K562 (cell line): ENCODE results near the gene IQGAP3. TPM values are rescaled to one million over a fixed set of nuclear protein-coding genes. Genes with fewer than 3 reads are reported as not detected.

Experiments used
- AFF4 ChIP-seq: sonication (generic); formaldehyde crosslinking; IDR thresholded peaks from 2 replicates; pipeline ENCODE4 v1.8.0; 2023; ENCODE audit warnings: mild to moderate bottlenecking, missing genetic modification reagents
- ARNT ChIP-seq, 2 experiments: fragments of 450-650 bp; IDR thresholded peaks; 2 replicates each; pipeline ENCODE4 v1.6.1; 2016; ENCODE audit warnings: mild to moderate bottlenecking in 1 of 2
- BRD9 ChIP-seq: fragments of 450-650 bp; IDR thresholded peaks from 2 replicates; pipeline ENCODE4 v1.6.1; 2018; ENCODE audit warnings: low read depth; ENCODE audit not compliant: partially characterized antibody
- CBX5 ChIP-seq: IDR thresholded peaks from 2 replicates; pipeline ENCODE4 v1.6.1; 2014; ENCODE audit warnings: low read depth, borderline replicate concordance
- ELK3 ChIP-seq: fragments of 450-650 bp; formaldehyde crosslinking; IDR thresholded peaks from 2 replicates; pipeline ENCODE4 v1.4.0; 2020; ENCODE audit warnings: mild to moderate bottlenecking
- ERF ChIP-seq: fragments of 450-650 bp; formaldehyde crosslinking; IDR thresholded peaks from 2 replicates; pipeline ENCODE4 v1.4.0; 2020; ENCODE audit warnings: mild to moderate bottlenecking, mixed read lengths
- ILK ChIP-seq: fragments of 450-650 bp; IDR thresholded peaks from 2 replicates; pipeline ENCODE4 v1.6.1; 2016; ENCODE audit warnings: missing genetic modification characterization, low read depth, mild to moderate bottlenecking, missing compliant biosample characterization, moderate library complexity, borderline replicate concordance
- KDM5B ChIP-seq: fragments of 200-600 bp; sonication (generic); IDR thresholded peaks from 2 replicates; pipeline ENCODE4 v1.6.1; 2012; ENCODE audit warnings: low read depth, mild to moderate bottlenecking, moderate library complexity, low read length, control low read depth, inconsistent platforms; ENCODE audit not compliant: insufficient replicate concordance
- MEIS2 ChIP-seq: fragments of 450-650 bp; IDR thresholded peaks from 2 replicates; pipeline ENCODE4 v1.6.1; 2014; ENCODE audit warnings: mild to moderate bottlenecking; ENCODE audit not compliant: partially characterized antibody
- NFYB ChIP-seq: IDR thresholded peaks from 2 replicates; pipeline ENCODE4 v1.6.1; 2011; ENCODE audit warnings: mild to moderate bottlenecking, moderate library complexity; ENCODE audit not compliant: insufficient read length; ENCODE audit errors: extremely low read depth
- PHF21A ChIP-seq: fragments of 450-650 bp; IDR thresholded peaks from 2 replicates; pipeline ENCODE4 v1.6.1; 2017; ENCODE audit warnings: low read depth, borderline replicate concordance
- RBM25 ChIP-seq: fragments of 200-400 bp; formaldehyde crosslinking; IDR thresholded peaks from 2 replicates; pipeline ENCODE4 v1.6.1; 2018; ENCODE audit warnings: low read length, low read depth, moderate library complexity; ENCODE audit not compliant: severe bottlenecking
- RBM34 ChIP-seq: fragments of 200-400 bp; formaldehyde crosslinking; IDR thresholded peaks from 2 replicates; pipeline ENCODE4 v1.6.1; 2018; ENCODE audit warnings: low read length, borderline replicate concordance; ENCODE audit not compliant: insufficient read depth
- ZNF121 ChIP-seq: sonication (generic); formaldehyde crosslinking; conservative IDR thresholded peaks from 2 replicates; pipeline ENCODE4 v1.8.0; 2022; ENCODE audit warnings: missing genetic modification reagents
- ZNF274 ChIP-seq: IDR thresholded peaks from 2 replicates; pipeline ENCODE4 v1.6.1; 2011; ENCODE audit warnings: low read depth, mild to moderate bottlenecking, low read length, moderate library complexity, borderline replicate concordance
- ZNF280A ChIP-seq: fragments of 450-650 bp; IDR thresholded peaks from 2 replicates; pipeline ENCODE4 v1.6.1; 2018; ENCODE audit warnings: mild to moderate bottlenecking, low read depth; ENCODE audit not compliant: partially characterized antibody
- polyA plus RNA-seq, 8 experiments: library from polyadenylated mRNA; depleted of rRNA in 4 of 8; stranded (reverse) in 5 of 8; unstranded in 3 of 8; fragments of >200 nt; fragmentation: Nextera tagmentation in 2 of 8; fragmentation: Illumina TruSeq in 1 of 8; extraction: Ambion mirVana in 2 of 8; extraction: Trizol in 1 of 8; gene quantifications; 2 replicates each; pipeline versions ENCODE4 v1.2.1 to v1.2.3, GENCODE V29; 2011 to 2014; ENCODE audit warnings: inconsistent platforms in 1 of 8, missing spikeins in 1 of 8
- total RNA-seq, 7 experiments: library from RNA; depleted of rRNA in 6 of 7; stranded (reverse); fragments of >200 nt in 6 of 7; fragmentation: Illumina TruSeq in 2 of 7; extraction: Trizol in 2 of 7; gene quantifications; 2 replicates each; pipeline versions ENCODE4 v1.2.1 to v1.2.3, GENCODE V29; 2011 to 2021; ENCODE audit warnings: low replicate concordance in 1 of 7
- TF ChIP-seq, protein P1 (sequence below): fragments of 450-650 bp; formaldehyde crosslinking; IDR thresholded peaks from 2 replicates; pipeline ENCODE4 v1.4.0; 2020; ENCODE audit warnings: mild to moderate bottlenecking, moderate library complexity
- TF ChIP-seq, protein P2 (sequence below): fragments of 450-650 bp; IDR thresholded peaks from 2 replicates; pipeline ENCODE4 v1.6.1; 2016; ENCODE audit warnings: antibody characterized with exemption

Gene IQGAP3
- total and polyA plus RNA-seq, 9 of the 15 experiments (the other 6 are each of a cell fraction or from before 2014, with no cell fraction given), result 1.4 to 16.6 (median 11.9) TPM

- TF ChIP-seq RBM34, result no peak
- peak; percentile 11 for TF ChIP-seq KDM5B
- TF ChIP-seq ZNF121, result no peak
- TF ChIP-seq NFYB, result no peak
- TF ChIP-seq ILK (tag), result no peak
- TF ChIP-seq ERF (CRISPR knock-in tag), result no peak
- no peak for TF ChIP-seq ELK3 (CRISPR knock-in tag)
- TF ChIP-seq RBM25, result no peak
- TF ChIP-seq MEIS2, result peak; percentile 15
- TF ChIP-seq, protein P1, sequence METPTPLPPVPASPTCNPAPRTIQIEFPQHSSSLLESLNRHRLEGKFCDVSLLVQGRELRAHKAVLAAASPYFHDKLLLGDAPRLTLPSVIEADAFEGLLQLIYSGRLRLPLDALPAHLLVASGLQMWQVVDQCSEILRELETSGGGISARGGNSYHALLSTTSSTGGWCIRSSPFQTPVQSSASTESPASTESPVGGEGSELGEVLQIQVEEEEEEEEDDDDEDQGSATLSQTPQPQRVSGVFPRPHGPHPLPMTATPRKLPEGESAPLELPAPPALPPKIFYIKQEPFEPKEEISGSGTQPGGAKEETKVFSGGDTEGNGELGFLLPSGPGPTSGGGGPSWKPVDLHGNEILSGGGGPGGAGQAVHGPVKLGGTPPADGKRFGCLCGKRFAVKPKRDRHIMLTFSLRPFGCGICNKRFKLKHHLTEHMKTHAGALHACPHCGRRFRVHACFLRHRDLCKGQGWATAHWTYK (CRISPR knock-in tag), result no peak
- no peak for TF ChIP-seq PHF21A
- TF ChIP-seq, protein P2, sequence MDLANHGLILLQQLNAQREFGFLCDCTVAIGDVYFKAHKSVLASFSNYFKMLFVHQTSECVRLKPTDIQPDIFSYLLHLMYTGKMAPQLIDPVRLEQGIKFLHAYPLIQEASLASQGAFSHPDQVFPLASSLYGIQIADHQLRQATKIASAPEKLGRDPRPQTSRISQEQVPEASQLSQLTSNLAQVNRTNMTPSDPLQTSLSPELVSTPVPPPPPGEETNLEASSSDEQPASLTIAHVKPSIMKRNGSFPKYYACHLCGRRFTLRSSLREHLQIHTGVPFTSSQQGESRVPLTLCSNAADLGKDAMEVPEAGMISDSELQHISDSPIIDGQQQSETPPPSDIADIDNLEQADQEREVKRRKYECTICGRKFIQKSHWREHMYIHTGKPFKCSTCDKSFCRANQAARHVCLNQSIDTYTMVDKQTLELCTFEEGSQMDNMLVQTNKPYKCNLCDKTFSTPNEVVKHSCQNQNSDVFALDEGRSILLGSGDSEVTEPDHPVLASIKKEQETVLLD, result no peak
- peak in 1 of 2 experiments; percentile 24; a peak in 1 of 4 replicates for TF ChIP-seq ARNT (IDR thresholded peaks at IDR 0.05)
- TF ChIP-seq ZNF274, result no peak
- no peak for TF ChIP-seq ZNF280A
- no peak for TF ChIP-seq BRD9
- no peak for TF ChIP-seq CBX5
- 0 out of 2 replicates have a peak, but pooled peaks have one; percentile 35 for TF ChIP-seq AFF4 (CRISPR knock-in tag)
Measured at GRCh38 chr1:156489166-156489934, 83.0 kb downstream of the IQGAP3 start (continued).
